Neural crest cell (in vitro differentiated cells): Measurements from ENCODE around the gene SLC35F2. TPM values are rescaled to one million over a fixed set of nuclear protein-coding genes. Genes with fewer than 3 reads are reported as not detected.

Experiments used
- DNase-seq: peaks from one replicate; pipeline ENCODE4 v3.0.0; 2021; ENCODE audit warnings: low read depth, mixed read lengths, low spot score
- H3K27ac Mint-ChIP-seq: one replicate; pipeline ENCODE4 v1.8.0; 2021; ENCODE audit warnings: mild to moderate bottlenecking, mixed read lengths; ENCODE audit not compliant: unreplicated experiment
- H3K27me3 Mint-ChIP-seq: 2 replicates; pipeline ENCODE4 v1.8.0; 2021; ENCODE audit warnings: low read depth, mild to moderate bottlenecking, mixed read lengths
- H3K36me3 Mint-ChIP-seq: 2 replicates; pipeline ENCODE4 v1.8.0; 2021; ENCODE audit warnings: low read depth, mild to moderate bottlenecking, mixed read lengths
- H3K4me1 Mint-ChIP-seq: 2 replicates; pipeline ENCODE4 v1.8.0; 2021; ENCODE audit warnings: mixed read lengths
- H3K4me3 Mint-ChIP-seq: one replicate; pipeline ENCODE4 v1.8.0; 2021; ENCODE audit warnings: mild to moderate bottlenecking, mixed read lengths
- H3K9me3 Mint-ChIP-seq: 2 replicates; pipeline ENCODE4 v1.8.0; 2021; ENCODE audit warnings: mixed read lengths
- CTCF ChIP-seq: fragments of 200-600 bp; sonication (generic); conservative IDR thresholded peaks from 2 replicates; pipeline ENCODE4 v1.5.0; 2021; ENCODE audit warnings: antibody characterized with exemption, mild to moderate bottlenecking
- total RNA-seq: library from RNA; stranded (reverse); gene quantifications from 2 replicates; pipeline ENCODE4 v1.2.1, GENCODE V29; 2021

SLC35F2 gene
- total RNA-seq, 1 donor from 2014 or later: 18.5 TPM

DNA sequence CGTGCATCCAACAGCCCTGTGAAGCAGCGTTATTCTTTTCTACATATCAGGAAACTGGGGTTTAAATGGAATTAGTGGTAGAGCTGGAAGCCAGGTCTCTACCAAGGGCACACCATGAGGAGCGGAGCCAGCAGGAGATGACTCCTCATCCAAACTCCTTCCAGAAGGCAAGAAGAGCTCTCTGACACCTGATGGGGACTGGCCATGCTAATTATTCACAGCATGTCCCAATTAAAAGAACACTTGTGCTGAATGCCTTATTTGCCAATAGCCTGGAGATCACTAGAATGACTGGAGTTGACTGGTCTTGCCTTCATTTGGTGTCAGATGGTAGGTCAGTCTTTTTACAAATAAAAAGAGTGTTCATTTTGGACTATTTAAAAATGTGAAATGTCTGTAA, 113.9 kb downstream of the SLC35F2 start:
- no peak for DNase-seq
- H3K27ac Mint-ChIP-seq: no peak overlapping the region

DNA sequence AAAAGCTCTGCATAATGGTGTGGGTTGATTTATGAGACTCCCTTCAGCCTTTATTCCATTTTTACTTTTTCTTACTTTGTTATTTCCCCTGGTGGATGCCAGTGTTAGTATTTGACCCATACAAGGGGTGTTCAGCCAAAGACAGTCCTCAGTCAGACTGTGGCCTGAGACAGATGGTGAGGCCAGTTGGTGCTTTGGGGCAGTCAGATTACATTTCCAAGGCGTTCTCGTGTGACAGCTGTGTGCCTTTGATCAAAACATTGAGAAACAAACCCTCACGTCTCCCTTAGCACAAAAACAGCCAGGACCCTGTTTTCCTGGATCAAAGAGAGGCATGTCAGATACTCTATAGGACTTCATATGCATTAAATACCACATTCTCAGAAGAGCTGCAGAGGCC, 115.4 kb downstream of the SLC35F2 start:
- no peaks in the 10 kb centered on the region for H3K36me3 Mint-ChIP-seq
- H3K4me3 Mint-ChIP-seq: no peak overlapping the region
- no peak overlapping the region for H3K27ac Mint-ChIP-seq
- TF ChIP-seq CTCF: no peak
- peaks cover 8% of the 10 kb centered on the region for H3K9me3 Mint-ChIP-seq
- peaks cover 8% of the 10 kb centered on the region for H3K4me1 Mint-ChIP-seq
- DNase-seq: no peak
- no peaks in the 10 kb centered on the region for H3K27me3 Mint-ChIP-seq

More for the DNA sequence above, 113.9 kb downstream of the SLC35F2 start:
- Mint-ChIP-seq H3K9me3 (peaks cover 5% of the 10 kb centered on the region), H3K27me3 (no peaks in the 10 kb centered on the region), H3K4me3 (no peak overlapping the region), H3K4me1 (peaks cover 8% of the 10 kb centered on the region), H3K36me3 (no peaks in the 10 kb centered on the region)
- no peak for TF ChIP-seq CTCF

DNA sequence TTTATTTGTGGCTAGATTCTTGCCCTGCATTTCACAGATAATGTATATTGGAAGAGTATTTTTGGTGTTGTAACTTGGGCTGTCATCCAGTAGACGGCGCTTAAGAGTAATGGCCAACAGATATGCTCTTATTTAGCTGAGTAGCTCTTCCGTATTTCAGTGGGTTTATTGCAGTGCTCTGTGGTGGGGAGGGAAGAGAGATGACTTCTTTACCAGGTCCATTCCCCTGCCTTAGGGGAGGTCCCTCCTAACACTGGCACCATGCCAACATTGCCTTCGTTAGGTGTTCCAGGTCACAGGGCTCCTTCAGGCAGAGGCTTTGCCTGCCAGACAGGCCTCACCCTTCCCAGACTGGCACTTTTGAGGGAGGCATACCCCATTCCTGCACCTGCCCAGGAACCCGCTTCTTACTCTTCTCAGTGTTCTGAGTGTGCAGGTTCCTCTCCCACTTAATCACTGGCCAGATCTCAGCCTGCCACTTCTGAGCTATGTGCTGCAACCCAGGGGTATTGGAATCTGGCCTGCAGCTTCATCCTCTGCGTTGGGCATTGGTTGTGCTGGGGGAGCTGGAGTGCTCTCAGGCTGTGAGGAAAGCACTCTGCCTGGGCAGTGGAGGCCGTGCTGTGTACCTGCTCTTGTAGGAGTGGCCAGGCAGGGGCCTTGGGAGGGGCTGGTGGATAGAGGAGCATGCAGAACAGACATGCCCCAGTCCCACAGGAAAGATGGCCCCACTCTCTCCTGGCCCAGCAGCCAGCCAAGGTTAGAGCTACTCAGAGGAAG, 117.4 kb downstream of the SLC35F2 start:
- Mint-ChIP-seq H3K27me3 (no peaks in the 10 kb centered on the region), H3K9me3 (peaks cover 8% of the 10 kb centered on the region), H3K4me1 (peaks cover 3% of the 10 kb centered on the region), H3K36me3 (no peaks in the 10 kb centered on the region), H3K4me3 (no peak overlapping the region), H3K27ac (no peak overlapping the region)
- peak; percentile 67 for TF ChIP-seq CTCF
- no peak for DNase-seq

Other genes starting within 250 kb of the SLC35F2 start
- gene SLN, start 146.7 kb downstream of the SLC35F2 start, total RNA-seq: not detected in 2 replicates
- gene RAB39A, start 69.7 kb upstream of the SLC35F2 start, total RNA-seq: 10.8 and 11.3 TPM in 2 replicates
- gene CUL5, start 150.1 kb upstream of the SLC35F2 start, total RNA-seq: 42.9 and 46.3 TPM in 2 replicates